SU-DHL-6 (cell line): ENCODE measurements around the gene CDH16.
"Not testable (repeated sequence)": the region's sequence is repeated elsewhere in the genome, so short reads cannot be mapped to it uniquely, and the experiment has no call there.

Source experiments
- H2AFZ ChIP-seq: fragments of 200-600 bp; sonication (generic); 2 replicates; pipeline ENCODE4 v1.6.1; 2014; ENCODE audit warnings: low read depth, mild to moderate bottlenecking, moderate library complexity, mixed read lengths, antibody characterized with exemption, low read length; ENCODE audit not compliant: severe bottlenecking
- H3F3A ChIP-seq: fragments of 200-600 bp; shearing (Covaris generic); 2 replicates; pipeline ENCODE4 v1.6.0; 2016; ENCODE audit warnings: antibody characterized with exemption, mild to moderate bottlenecking; ENCODE audit not compliant: insufficient read depth
- H3K27ac ChIP-seq: fragments of 200-600 bp; sonication (generic); 2 replicates; pipeline ENCODE4 v1.5.1; 2016; ENCODE audit warnings: low read depth, mild to moderate bottlenecking, low read length, moderate library complexity, mixed read lengths
- H3K27me3 ChIP-seq: fragments of 200-600 bp; sonication (generic), shearing (Covaris generic); 2 replicates; pipeline ENCODE4 v1.6.0; 2014; ENCODE audit warnings: mild to moderate bottlenecking, low read length
- H3K36me3 ChIP-seq: fragments of 200-600 bp; sonication (generic); 2 replicates; pipeline ENCODE4 v1.6.1; 2014; ENCODE audit warnings: mild to moderate bottlenecking, low read length, mixed read lengths
- H3K4me2 ChIP-seq: fragments of 300-600, 200-600 bp; shearing (Covaris generic), sonication (generic); 2 replicates; pipeline ENCODE4 v1.6.0; 2014; ENCODE audit warnings: low read length, low read depth, mild to moderate bottlenecking; ENCODE audit not compliant: poor library complexity, severe bottlenecking
- H3K4me3 ChIP-seq: fragments of 200-600 bp; sonication (generic); 2 replicates; pipeline ENCODE4 v1.5.1; 2014; ENCODE audit warnings: antibody characterized with exemption, low read length, mild to moderate bottlenecking, mixed read lengths; ENCODE audit not compliant: insufficient read depth, poor library complexity, severe bottlenecking
- H3K79me2 ChIP-seq: fragments of 200-600 bp; sonication (generic); 2 replicates; pipeline ENCODE4 v1.6.1; 2014; ENCODE audit warnings: mild to moderate bottlenecking, low read length, moderate library complexity; ENCODE audit not compliant: insufficient read depth
- H3K9ac ChIP-seq: fragments of 200-600 bp; sonication (generic); 2 replicates; pipeline ENCODE4 v1.7.0; 2014; ENCODE audit warnings: mild to moderate bottlenecking, low read length
- H3K9me2 ChIP-seq: fragments of 200-600 bp; sonication (generic); replicated peaks from 2 replicates; pipeline ENCODE4 v1.6.1; 2014; ENCODE audit warnings: low read length; ENCODE audit not compliant: insufficient read depth
- H3K9me3 ChIP-seq: fragments of 200-600 bp; sonication (generic); 2 replicates; pipeline ENCODE4 v1.6.1; 2014; ENCODE audit warnings: low read length, mixed read lengths; ENCODE audit not compliant: insufficient read depth
- H4K20me1 ChIP-seq: fragments of 200-600 bp; sonication (generic); 2 replicates; pipeline ENCODE4 v1.6.1; 2014; ENCODE audit warnings: low read depth, mild to moderate bottlenecking, antibody characterized with exemption, low read length, moderate library complexity, mixed read lengths
- CTCF ChIP-seq: fragments of 200-600 bp; sonication (generic); IDR thresholded peaks from one replicate; pipeline ENCODE4 v1.5.1; 2017; ENCODE audit warnings: antibody characterized with exemption, mild to moderate bottlenecking, low read length, moderate library complexity; ENCODE audit not compliant: insufficient read depth, poor library complexity, severe bottlenecking
- EZH2phosphoT487 ChIP-seq: fragments of 200-600 bp; sonication (generic), shearing (Covaris generic); conservative IDR thresholded peaks from 2 replicates; pipeline ENCODE4 v1.6.1; 2018; ENCODE audit warnings: mild to moderate bottlenecking, antibody characterized with exemption, low read length, moderate library complexity, mixed read lengths

CDH16 gene

GRCh38 chr16:66936462-66936861, 17.8 kb upstream of the CDH16 start:
- Histone ChIP-seq H3F3A (0 out of 2 replicates have a peak, but pooled peaks cover 3% of the 10 kb centered on the region), H3K79me2 (peaks cover 12% of the 10 kb centered on the region), H4K20me1 (no peaks in the 10 kb centered on the region), H3K9ac (no peak overlapping the region), H3K4me3 (no peak overlapping the region), H3K36me3 (no peaks in the 10 kb centered on the region), H2AFZ (no peak overlapping the region), H3K27ac (no peak overlapping the region), H3K9me2 (no peaks in the 10 kb centered on the region), H3K27me3 (no peaks in the 10 kb centered on the region), H3K4me2 (no peak overlapping the region), H3K9me3 (no peaks in the 10 kb centered on the region)
- TF ChIP-seq CTCF (no peak), EZH2phosphoT487 (no peak)

- Histone ChIP-seq H3K4me3 (peak within 1 kb of the TSS; percentile 79), H3K9me3 (no peaks in the 10 kb centered on the region), H3K27ac (peak within 1 kb of the TSS; percentile 27; the same call in 1 of the 2 replicates), H2AFZ (peak within 1 kb of the TSS; percentile 76), H3K4me2 (peak within 1 kb of the TSS; percentile 64), H3K36me3 (no peaks in the 10 kb centered on the region), H3K9me2 (no peaks in the 10 kb centered on the region), H3K27me3 (no peaks in the 10 kb centered on the region), H3F3A (0 out of 2 replicates have a peak, but pooled peaks cover 3% of the 10 kb centered on the region), H3K9ac (peak within 1 kb of the TSS; percentile 83), H4K20me1 (no peaks in the 10 kb centered on the region), H3K79me2 (peaks cover 12% of the 10 kb centered on the region)
- TF ChIP-seq EZH2phosphoT487 (no peak), CTCF (no peak)
Observed at GRCh38 chr16:66935314-66936011, 16.8 kb upstream of the CDH16 start, which contains the start of gene CES2. TSS of gene CES2 (plus strand) at chr16:66935516. CDS start at chr16:66935636, 120 bp downstream.

GRCh38 chr16:66934839-66935313, 16.2 kb upstream of the CDH16 start:
- Histone ChIP-seq H3K27ac (peak overlapping the region; percentile 27; the same call in 1 of the 2 replicates), H3K4me3 (peak overlapping the region; percentile 79), H3K79me2 (peaks cover 12% of the 10 kb centered on the region), H2AFZ (peak overlapping the region; percentile 76), H3K9ac (peak overlapping the region; percentile 83), H3K4me2 (peak overlapping the region; percentile 64)
- H3K36me3 ChIP-seq, H4K20me1 ChIP-seq, H3K9me2 ChIP-seq, H3K9me3 ChIP-seq, H3F3A ChIP-seq, H3K27me3 ChIP-seq: not testable (repeated sequence)
